HT-29 (cell line): ENCODE measurements around the gene DCHS2. TPM values are rescaled to one million over a fixed set of nuclear protein-coding genes. Genes with fewer than 3 reads are reported as not detected.

ENCODE experiments used
- DNase-seq: peaks from one replicate; pipeline ENCODE4 v3.0.0-alpha.2; 2015; ENCODE audit warnings: low spot score
- total RNA-seq: library from RNA; depleted of rRNA; stranded (reverse); fragments of >200 nt; shearing (Covaris generic); gene quantifications from 2 replicates; pipeline ENCODE4 v1.2.3, GENCODE V29; 2014

The DCHS2 gene
- total RNA-seq, 1 experiment from 2014 or later, result not detected

GRCh38 chr4:154384012-154384411 lies 107.6 kb downstream of the DCHS2 start:
- DNase-seq, result no peak

GRCh38 chr4:154376486-154376885 lies 115.1 kb downstream of the DCHS2 start:
- DNase-seq, result no peak

GRCh38 chr4:154368060-154368459 lies 123.5 kb downstream of the DCHS2 start:
- DNase-seq, result no peak

GRCh38 chr4:154367659-154368058 lies 123.9 kb downstream of the DCHS2 start:
- no peak for DNase-seq

GRCh38 chr4:154366956-154367355 lies 124.6 kb downstream of the DCHS2 start:
- DNase-seq, result no peak

GRCh38 chr4:154364066-154364845 lies 127.3 kb downstream of the DCHS2 start:
- DNase-seq, result no peak

- DNase-seq, result no peak
Measured at GRCh38 chr4:154361450-154361849, 130.1 kb downstream of the DCHS2 start.

GRCh38 chr4:154360491-154360890 lies 131.1 kb downstream of the DCHS2 start:
- DNase-seq, result no peak

- DNase-seq, result no peak
Measured at GRCh38 chr4:154354883-154355282, 136.7 kb downstream of the DCHS2 start.

GRCh38 chr4:154349829-154350228 lies 141.8 kb downstream of the DCHS2 start:
- peak; percentile 33 for DNase-seq

GRCh38 chr4:154348657-154349056 lies 142.9 kb downstream of the DCHS2 start:
- no peak for DNase-seq

- DNase-seq, result no peak
Measured at GRCh38 chr4:154345359-154345758, 146.2 kb downstream of the DCHS2 start.

GRCh38 chr4:154344686-154345085 lies 146.9 kb downstream of the DCHS2 start:
- DNase-seq, result peak; percentile 28

GRCh38 chr4:154343651-154344050 lies 147.9 kb downstream of the DCHS2 start:
- DNase-seq, result no peak

- DNase-seq, result no peak
Measured at GRCh38 chr4:154341448-154341847, 150.2 kb downstream of the DCHS2 start.

GRCh38 chr4:154335588-154335987 lies 156.0 kb downstream of the DCHS2 start:
- no peak for DNase-seq

GRCh38 chr4:154332681-154333421 lies 158.7 kb downstream of the DCHS2 start:
- DNase-seq, result no peak

- DNase-seq, result no peak
Measured at GRCh38 chr4:154329939-154330338, 161.7 kb downstream of the DCHS2 start.

GRCh38 chr4:154329268-154329868 lies 162.2 kb downstream of the DCHS2 start:
- peak; percentile 29 for DNase-seq

- no peak for DNase-seq
Measured at GRCh38 chr4:154328030-154328429, 163.6 kb downstream of the DCHS2 start.

- no peak for DNase-seq
Measured at GRCh38 chr4:154320521-154320920, 171.1 kb downstream of the DCHS2 start.

- no peak for DNase-seq
Measured at GRCh38 chr4:154319736-154320135, 171.9 kb downstream of the DCHS2 start.
